ENCODE results near the gene NCK2.
"Not testable (repeated sequence)": the region's sequence is repeated elsewhere in the genome, so short reads cannot be mapped to it uniquely, and the experiment has no call there.

Gene NCK2

DNA sequence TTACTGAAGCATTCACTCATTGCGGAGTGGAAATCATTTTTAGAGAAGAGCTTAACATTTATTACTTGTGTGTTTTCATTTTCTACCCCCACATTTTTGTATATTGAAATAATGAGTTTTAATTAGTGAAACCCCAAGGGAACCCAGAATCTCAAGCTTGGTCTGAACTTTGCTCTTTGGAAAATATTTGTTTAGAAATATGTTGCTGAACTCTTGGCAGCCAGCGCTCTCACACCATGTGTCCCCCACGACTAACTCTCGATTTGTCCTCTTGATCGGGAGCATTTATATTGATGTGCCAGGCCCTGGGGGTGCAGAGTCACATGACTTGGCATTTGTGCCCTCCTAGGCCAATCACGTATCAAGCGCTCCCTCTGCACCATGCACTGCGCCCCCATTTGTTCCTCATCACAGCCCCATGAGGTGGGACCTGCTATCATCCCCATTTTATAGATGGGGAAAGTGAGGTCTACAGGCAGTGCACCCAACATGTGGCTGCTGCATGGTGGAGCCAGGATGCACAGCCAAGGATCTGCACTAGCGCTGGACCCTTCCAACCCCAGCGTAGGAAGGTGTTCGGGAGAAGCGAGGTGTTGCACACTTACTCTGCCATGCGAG is 149.7 kb downstream of the NCK2 start:
- no peaks in the 10 kb centered on the region for H3K27me3 ChIP-seq (ENCODE audit: insufficient read depth, low read length, poor library complexity, severe bottlenecking)
- H3K36me3 ChIP-seq (ENCODE audit: insufficient read depth, low read length) = peaks cover 21% of the 10 kb centered on the region; the same call in 1 of the 2 replicates
- H3K79me2 ChIP-seq (ENCODE audit: insufficient read depth, low read length) = peaks cover 4% of the 10 kb centered on the region; the same call in 1 of the 2 replicates
- H3K4me2 ChIP-seq (ENCODE audit: low read depth, low read length, poor library complexity, severe bottlenecking) = no peak overlapping the region
- no peak overlapping the region for H3K9ac ChIP-seq (ENCODE audit: low read depth, low read length, poor library complexity, severe bottlenecking)
- TF ChIP-seq, protein P1, sequence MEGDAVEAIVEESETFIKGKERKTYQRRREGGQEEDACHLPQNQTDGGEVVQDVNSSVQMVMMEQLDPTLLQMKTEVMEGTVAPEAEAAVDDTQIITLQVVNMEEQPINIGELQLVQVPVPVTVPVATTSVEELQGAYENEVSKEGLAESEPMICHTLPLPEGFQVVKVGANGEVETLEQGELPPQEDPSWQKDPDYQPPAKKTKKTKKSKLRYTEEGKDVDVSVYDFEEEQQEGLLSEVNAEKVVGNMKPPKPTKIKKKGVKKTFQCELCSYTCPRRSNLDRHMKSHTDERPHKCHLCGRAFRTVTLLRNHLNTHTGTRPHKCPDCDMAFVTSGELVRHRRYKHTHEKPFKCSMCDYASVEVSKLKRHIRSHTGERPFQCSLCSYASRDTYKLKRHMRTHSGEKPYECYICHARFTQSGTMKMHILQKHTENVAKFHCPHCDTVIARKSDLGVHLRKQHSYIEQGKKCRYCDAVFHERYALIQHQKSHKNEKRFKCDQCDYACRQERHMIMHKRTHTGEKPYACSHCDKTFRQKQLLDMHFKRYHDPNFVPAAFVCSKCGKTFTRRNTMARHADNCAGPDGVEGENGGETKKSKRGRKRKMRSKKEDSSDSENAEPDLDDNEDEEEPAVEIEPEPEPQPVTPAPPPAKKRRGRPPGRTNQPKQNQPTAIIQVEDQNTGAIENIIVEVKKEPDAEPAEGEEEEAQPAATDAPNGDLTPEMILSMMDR (conservative IDR thresholded peaks at IDR 0.05; ENCODE audit: low read length) = no peak
- no peak for TF ChIP-seq EZH2phosphoT487 (IDR thresholded peaks at IDR 0.05; ENCODE audit: borderline replicate concordance)
- H3K4me1 ChIP-seq (ENCODE audit: insufficient read depth, low read length, poor library complexity, severe bottlenecking) = peaks cover 17% of the 10 kb centered on the region
- no peaks in the 10 kb centered on the region for H3K9me2 ChIP-seq (replicated peaks; ENCODE audit: low read depth, low read length)
- no peak overlapping the region for H2AFZ ChIP-seq (ENCODE audit: low read length)
- H3K9me3 ChIP-seq (ENCODE audit: insufficient read depth, low read depth, low read length) = peaks cover 9% of the 10 kb centered on the region; the same call in 1 of the 2 replicates
- H3F3A ChIP-seq (ENCODE audit: low read depth) = no peaks in the 10 kb centered on the region
- no peaks in the 10 kb centered on the region for H4K20me1 ChIP-seq (ENCODE audit: insufficient read depth, low read length, poor library complexity, severe bottlenecking)
- no peak overlapping the region for H3K4me3 ChIP-seq (ENCODE audit: low read length, poor library complexity, severe bottlenecking)

DNA sequence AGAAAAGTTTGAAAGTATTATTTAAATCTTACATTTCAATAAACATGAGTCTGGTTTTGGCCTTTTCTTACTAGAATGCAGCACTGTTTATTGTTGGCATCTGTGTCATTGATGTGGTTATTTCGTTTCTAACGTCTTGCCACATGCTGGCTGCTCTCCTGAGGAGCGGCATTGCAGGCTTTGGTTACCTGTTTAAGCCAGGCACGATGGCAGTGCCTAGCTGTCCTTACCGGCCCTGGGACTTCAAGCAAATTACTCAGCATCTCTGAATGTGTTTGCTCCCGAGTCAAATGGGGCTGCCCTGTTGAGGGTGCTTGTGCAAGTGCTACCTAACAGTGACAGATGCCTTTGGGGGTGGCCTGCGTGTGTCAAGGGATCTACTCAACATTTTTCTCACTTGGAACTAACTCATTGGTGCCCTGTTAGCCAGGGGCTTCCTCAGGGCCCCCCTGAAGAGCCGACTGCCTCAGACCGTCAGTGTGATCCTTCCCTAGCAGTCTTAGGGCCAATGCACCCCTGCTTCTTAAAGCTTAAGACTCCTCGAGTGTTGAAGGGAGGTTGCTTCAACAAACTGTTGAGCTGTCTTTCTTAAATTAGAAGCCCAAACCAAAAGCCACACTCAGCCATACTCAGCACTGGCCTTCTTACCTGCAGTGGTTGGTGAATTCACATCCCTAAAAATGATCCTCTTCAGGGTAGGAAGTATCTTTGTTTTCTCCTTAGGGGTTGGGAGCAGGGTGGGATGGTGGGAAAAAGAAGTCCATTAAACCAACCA is 151.5 kb downstream of the NCK2 start:
- Histone ChIP-seq H3K4me2 (ENCODE audit: low read depth, low read length, poor library complexity, severe bottlenecking) (peak overlapping the region; percentile 3), H3K79me2 (ENCODE audit: insufficient read depth, low read length) (peaks cover under 1% of the 10 kb centered on the region; the same call in 1 of the 2 replicates), H3K27me3 (ENCODE audit: insufficient read depth, low read length, poor library complexity, severe bottlenecking) (no peaks in the 10 kb centered on the region), H4K20me1 (ENCODE audit: insufficient read depth, low read length, poor library complexity, severe bottlenecking) (no peaks in the 10 kb centered on the region), H3K9ac (ENCODE audit: low read depth, low read length, poor library complexity, severe bottlenecking) (peak overlapping the region; percentile 13), H3K9me2 (replicated peaks; ENCODE audit: low read depth, low read length) (no peaks in the 10 kb centered on the region), H3K4me3 (ENCODE audit: low read length, poor library complexity, severe bottlenecking) (no peak overlapping the region), H3F3A (ENCODE audit: low read depth) (no peaks in the 10 kb centered on the region), H2AFZ (ENCODE audit: low read length) (no peak overlapping the region), H3K36me3 (ENCODE audit: insufficient read depth, low read length) (peaks cover 21% of the 10 kb centered on the region; the same call in 1 of the 2 replicates), H3K9me3 (ENCODE audit: insufficient read depth, low read depth, low read length) (peaks cover 13% of the 10 kb centered on the region; the same call in 1 of the 2 replicates), H3K4me1 (ENCODE audit: insufficient read depth, low read length, poor library complexity, severe bottlenecking) (peaks cover 18% of the 10 kb centered on the region)
- no peak for TF ChIP-seq EZH2phosphoT487 (IDR thresholded peaks at IDR 0.05; ENCODE audit: borderline replicate concordance)
- TF ChIP-seq, protein P1 (conservative IDR thresholded peaks at IDR 0.05; ENCODE audit: low read length) = no peak

DNA sequence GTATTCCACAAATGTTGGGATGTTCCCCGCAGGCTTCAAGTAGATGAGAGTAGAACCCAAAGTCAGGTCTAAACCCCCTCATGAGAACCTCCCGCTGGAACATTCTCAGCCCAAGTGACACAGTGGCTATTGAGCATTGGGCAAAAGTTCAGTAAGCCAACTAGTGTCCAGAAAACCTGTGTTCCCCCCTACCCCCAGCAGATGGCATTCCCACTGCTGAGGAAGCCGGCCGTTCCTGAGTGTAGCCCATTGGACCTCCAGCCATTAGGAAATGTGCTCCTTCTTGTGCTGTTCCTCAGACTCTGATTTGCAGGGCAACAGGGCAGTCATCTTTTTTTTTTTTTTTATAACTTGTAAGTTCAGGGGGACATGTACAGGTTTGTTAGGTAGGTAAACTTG is 152.1 kb downstream of the NCK2 start:
- Histone ChIP-seq H3K4me1 (ENCODE audit: insufficient read depth, low read length, poor library complexity, severe bottlenecking) (peaks cover 20% of the 10 kb centered on the region), H3K27me3 (ENCODE audit: insufficient read depth, low read length, poor library complexity, severe bottlenecking) (no peaks in the 10 kb centered on the region), H3K36me3 (ENCODE audit: insufficient read depth, low read length) (peaks cover 21% of the 10 kb centered on the region; the same call in 1 of the 2 replicates)

DNA sequence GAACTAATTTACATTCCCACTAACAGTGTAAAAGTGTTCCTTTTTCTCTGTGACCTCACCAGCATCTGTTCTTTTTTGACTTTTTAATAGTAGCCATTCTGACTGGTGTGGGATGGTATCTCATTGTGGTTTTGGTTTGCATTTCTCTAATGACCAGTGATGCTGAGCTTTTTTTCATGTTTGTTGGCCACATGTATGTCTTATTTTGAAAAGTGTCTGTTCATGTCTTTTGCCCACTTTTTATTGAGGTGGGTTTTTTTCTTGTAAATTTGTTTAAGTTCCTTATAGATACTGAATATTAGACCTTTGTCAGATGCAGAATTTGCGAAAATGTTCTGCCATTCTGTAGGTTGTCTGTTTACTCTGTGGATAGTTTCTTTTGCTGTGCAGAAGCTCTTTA is 153.0 kb downstream of the NCK2 start:
- H3K4me3 ChIP-seq (ENCODE audit: low read length, poor library complexity, severe bottlenecking); H3K9me2 ChIP-seq (replicated peaks; ENCODE audit: low read depth, low read length); H3K9ac ChIP-seq (ENCODE audit: low read depth, low read length, poor library complexity, severe bottlenecking); H3K27me3 ChIP-seq (ENCODE audit: insufficient read depth, low read length, poor library complexity, severe bottlenecking); H4K20me1 ChIP-seq (ENCODE audit: insufficient read depth, low read length, poor library complexity, severe bottlenecking); H3F3A ChIP-seq (ENCODE audit: low read depth); H3K4me2 ChIP-seq (ENCODE audit: low read depth, low read length, poor library complexity, severe bottlenecking); H3K79me2 ChIP-seq (ENCODE audit: insufficient read depth, low read length); H2AFZ ChIP-seq (ENCODE audit: low read length): not testable (repeated sequence)
- H3K36me3 ChIP-seq (ENCODE audit: insufficient read depth, low read length) = peaks cover 21% of the 10 kb centered on the region; the same call in 1 of the 2 replicates
- peaks cover 13% of the 10 kb centered on the region; the same call in 1 of the 2 replicates for H3K9me3 ChIP-seq (ENCODE audit: insufficient read depth, low read depth, low read length)
- H3K4me1 ChIP-seq (ENCODE audit: insufficient read depth, low read length, poor library complexity, severe bottlenecking) = peaks cover 21% of the 10 kb centered on the region

More for the DNA sequence above, 152.1 kb downstream of the NCK2 start:
- Histone ChIP-seq H3K4me2 (ENCODE audit: low read depth, low read length, poor library complexity, severe bottlenecking) (no peak overlapping the region), H2AFZ (ENCODE audit: low read length) (no peak overlapping the region), H3K79me2 (ENCODE audit: insufficient read depth, low read length) (no peaks in the 10 kb centered on the region), H3K9ac (ENCODE audit: low read depth, low read length, poor library complexity, severe bottlenecking) (no peak overlapping the region), H3F3A (ENCODE audit: low read depth) (no peaks in the 10 kb centered on the region), H3K9me3 (ENCODE audit: insufficient read depth, low read depth, low read length) (peaks cover 13% of the 10 kb centered on the region; the same call in 1 of the 2 replicates), H3K4me3 (ENCODE audit: low read length, poor library complexity, severe bottlenecking) (no peak overlapping the region), H3K9me2 (replicated peaks; ENCODE audit: low read depth, low read length) (no peaks in the 10 kb centered on the region), H4K20me1 (ENCODE audit: insufficient read depth, low read length, poor library complexity, severe bottlenecking) (no peaks in the 10 kb centered on the region)
- TF ChIP-seq EZH2phosphoT487 (IDR thresholded peaks at IDR 0.05; ENCODE audit: borderline replicate concordance) = no peak
- TF ChIP-seq, protein P1 (conservative IDR thresholded peaks at IDR 0.05; ENCODE audit: low read length) = peak; percentile 38

Measured in Loucy (cell line).